Subcutaneous adipose tissue (tissue), 4 donors: Measurements from ENCODE around the gene PACS1. TPM values are rescaled to one million over a fixed set of nuclear protein-coding genes. Genes with fewer than 3 reads are reported as not detected.

Experiments
- CTCF ChIP-seq: fragments of 450-650 bp; IDR thresholded peaks from one replicate; pipeline ENCODE4 v1.5.1; 2016; ENCODE audit warnings: low read depth, mild to moderate bottlenecking, control low read depth, antibody characterized with exemption, moderate library complexity
- total RNA-seq, 4 donors: library from RNA; depleted of rRNA; stranded (reverse); fragments of >200 nt; gene quantifications; one replicate each; pipeline ENCODE4 v1.1.0, GENCODE V29; 2016

Gene PACS1
- total RNA-seq, 4 donors from 2014 or later, result 38.3 to 75.7 (median 41.0) TPM

GRCh38 chr11:66287889-66288670, 218.0 kb downstream of the PACS1 start:
- no peak for TF ChIP-seq CTCF

DNA sequence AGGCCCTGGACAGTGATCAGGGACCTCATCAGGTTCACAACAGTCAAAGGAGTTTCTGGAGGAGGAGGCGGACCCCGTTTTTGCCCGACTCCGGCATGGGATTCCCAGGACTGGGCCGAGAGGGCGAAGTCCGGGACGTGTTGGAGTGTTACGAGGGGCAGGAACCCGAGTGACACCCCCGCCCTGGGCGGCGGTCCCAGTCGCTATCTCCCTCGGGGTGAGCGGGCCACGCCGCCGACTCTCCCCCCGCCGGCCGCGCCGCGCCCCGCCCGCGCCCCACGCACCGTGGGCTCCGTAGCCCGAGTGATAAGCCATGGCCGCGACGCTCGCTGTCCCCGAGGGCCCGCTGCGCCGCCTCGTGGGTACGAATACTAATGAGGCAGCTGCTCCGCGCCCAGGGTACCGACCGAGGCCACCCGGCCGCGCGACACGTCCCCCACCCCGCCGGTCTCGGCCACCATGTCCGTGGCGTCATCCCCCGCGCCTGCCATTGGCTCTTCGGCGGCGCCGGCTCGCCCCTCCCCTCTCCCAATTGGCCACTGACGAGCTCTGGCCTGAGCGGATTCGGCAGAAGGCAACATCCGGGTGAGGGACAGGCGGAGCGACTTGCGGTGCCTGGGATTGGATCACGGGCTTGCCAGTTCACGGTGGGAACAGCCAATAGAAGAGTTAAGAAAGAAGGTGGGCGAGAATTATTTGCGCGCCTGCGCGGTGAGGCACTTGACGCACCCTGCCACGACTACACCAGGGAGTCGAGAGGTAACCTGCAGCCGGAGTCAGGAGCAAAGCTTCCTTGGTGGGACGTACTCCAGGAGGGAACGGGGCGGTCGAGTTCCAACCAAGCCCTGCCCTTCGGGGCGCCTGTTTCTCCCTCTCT, 218.8 kb downstream of the PACS1 start, which contains the start of gene YIF1A:
Gene YIF1A (minus strand): TSS at position 473 of the 877 bp plus-strand sequence. CDS start 158 bp downstream, at position 315.
- no peak for TF ChIP-seq CTCF

- TF ChIP-seq CTCF, result no peak
Observed at GRCh38 chr11:66289548-66290329, 219.7 kb downstream of the PACS1 start.

DNA sequence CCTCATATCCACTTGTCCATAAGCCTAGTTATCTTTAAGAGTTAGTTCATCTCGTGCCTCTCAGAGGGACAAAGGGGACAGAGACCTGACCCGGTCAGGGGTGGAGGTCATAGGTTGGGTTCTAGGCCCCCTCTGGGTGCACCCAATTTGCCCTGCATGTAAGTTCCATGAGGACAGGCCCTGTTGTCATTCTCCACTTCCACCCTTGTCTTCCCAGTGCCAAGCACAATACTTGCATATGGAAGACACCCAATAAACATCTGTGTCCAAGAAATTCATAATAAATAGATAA, 220.2 kb downstream of the PACS1 start:
- TF ChIP-seq CTCF, result no peak

GRCh38 chr11:66291303-66291705, 221.2 kb downstream of the PACS1 start:
- no peak for TF ChIP-seq CTCF

DNA sequence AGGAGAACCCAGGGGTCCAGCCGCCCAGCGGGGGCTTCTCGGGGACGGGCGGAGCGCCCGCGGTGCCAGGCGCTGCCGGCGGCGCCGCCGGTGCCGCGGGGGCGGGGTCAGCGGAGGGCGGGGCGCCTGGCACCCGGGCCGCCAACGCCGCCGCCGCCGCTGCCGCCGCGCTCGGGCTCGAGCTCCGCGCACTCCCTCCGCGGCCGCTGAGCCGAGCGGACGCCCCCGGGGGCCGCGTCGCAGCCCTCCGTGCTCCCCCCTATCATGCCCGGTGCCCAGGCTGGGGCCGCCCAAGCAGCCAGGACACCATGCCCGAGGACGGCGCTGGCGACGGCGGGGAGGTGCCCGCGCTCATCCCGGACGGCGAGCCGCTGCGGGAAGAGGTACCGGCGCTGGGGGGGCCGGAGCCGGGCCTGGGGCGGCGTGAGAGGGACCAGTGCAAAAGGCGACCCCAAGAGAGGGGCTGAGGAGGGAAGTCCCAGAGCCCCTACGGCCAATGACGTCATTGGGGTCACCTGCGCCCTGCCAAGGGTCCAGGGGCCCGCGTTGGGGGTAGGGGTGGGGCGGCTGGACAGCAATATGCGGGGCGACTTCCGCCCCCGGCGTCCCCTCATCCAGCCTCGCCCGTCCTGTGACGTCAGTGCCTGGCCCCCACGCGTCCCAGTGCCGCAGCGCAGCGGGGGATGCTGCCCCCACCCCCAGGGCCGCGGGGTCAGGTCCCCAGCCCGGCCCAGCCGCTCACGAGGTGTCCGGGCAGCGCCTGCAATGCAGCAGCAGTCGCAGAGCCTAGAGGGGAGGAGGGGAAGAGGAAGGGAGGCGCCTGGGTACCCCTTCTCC, 221.9 kb downstream of the PACS1 start, which contains the start of gene TMEM151A:
Gene TMEM151A (plus strand): TSS at position 189 of the 837 bp plus-strand sequence. CDS start 120 bp downstream, at position 309.
- no peak for TF ChIP-seq CTCF
